ENCODE measurements around the gene TRIM47.

TRIM47 gene

DNA sequence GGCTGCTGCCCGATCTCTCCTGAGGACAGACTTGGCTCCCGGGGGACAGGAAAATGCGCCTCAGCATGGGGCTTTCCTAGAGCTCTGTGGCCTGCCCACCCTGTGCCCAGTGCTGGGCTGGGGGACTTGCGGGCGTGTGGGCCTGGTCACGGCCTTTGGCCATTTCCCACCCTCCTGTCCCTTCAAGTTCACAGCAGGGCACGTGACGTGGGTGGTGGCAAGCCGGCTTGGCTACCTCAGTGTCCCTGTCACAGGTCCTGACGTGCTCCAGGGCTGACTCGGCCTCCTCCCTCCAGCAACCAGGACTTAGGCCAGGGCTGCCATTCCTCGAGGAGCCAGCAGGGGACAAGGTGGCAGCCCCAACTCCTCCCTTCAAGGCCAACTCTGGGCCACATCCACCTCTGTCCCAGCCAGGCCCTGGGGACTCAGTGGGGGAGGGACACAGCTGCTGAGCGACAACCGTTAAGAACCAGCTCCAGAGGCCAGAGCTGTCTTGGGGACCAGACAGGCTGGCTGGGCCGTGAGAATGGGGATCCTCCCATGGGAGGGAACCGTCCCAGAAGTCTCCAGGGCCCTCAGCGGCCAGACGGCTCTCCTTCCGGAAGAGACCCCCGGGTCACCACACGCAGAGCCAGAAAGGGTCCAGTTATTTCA, 33.2 kb downstream of the TRIM47 start:
- no peak for DNase-seq (ENCODE audit: low read depth)

DNA sequence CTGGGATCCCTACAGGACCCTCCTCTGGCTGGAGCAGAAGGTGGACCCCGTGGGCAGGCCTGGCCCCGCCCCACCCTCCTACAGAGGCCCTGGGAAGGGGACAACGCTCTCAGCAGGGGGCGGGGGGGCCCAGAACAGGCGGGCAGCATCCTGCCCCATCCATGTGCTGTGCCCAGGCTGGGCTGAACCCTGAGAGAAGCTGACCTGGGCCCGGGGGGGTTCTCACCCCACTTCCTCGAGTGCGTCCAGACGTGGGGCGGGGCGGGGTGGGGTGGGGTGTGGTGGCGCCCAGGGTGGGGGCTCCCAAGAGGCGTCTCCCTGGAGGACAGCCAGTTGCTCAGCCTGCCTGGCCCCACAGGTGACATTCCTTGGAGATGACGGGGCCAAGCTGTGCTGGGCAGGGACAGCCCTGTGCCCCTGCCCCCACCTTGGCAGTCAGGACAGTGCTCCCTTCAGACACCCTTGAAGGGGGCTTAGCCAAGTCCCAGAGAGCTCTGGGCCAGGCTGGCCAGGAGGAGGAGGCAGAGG, 33.8 kb downstream of the TRIM47 start:
- DNase-seq (ENCODE audit: low read depth), result no peak

DNA sequence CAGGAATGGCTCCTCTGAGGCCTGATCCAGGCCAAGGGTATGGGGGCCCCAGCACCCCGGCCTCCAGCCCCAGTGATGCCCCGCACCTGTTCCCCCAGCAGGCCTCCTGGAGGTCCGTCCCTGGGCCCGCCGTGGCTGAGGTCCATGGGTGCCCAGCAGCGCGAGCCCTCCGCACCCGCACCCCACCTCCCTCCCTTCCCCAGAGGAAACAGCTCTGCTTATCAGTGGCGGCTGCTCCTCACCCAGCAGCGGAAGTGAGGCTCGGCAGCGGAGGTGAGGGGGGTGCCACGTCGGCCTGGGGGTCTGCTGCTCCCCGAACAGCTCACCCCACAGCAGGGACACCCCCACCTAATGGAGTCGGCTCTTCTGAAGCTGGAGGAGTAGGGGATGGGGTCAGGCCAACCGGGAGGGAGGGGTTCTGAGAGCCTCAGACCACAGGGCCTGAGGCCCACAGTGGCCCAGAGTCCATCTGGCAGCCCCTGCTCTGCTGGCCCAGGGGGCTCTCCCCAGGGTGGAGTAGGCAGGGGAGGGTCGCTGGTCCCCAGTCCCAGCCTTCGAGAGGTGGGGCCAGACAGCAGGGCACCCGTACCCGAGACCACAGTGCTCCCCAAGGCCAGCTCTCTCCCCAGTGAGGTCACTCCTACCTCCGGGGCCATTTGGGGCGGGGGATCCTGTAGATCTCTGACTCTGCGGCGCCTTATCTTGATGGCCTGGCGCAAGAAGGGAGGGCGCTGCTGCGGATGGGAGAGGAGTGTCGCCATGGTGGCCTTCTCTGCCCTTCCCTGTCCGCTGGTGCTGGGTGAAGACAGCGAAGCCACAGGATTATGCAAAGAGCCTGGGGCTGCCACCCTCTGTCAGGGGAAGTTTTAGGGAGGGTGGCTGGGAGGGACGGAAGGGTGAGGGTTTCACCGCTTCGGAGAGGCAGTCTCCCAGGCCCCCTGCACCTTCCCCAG, 34.5 kb downstream of the TRIM47 start, which contains the start of gene UNC13D:
TSS of gene UNC13D (minus strand) at position 828 of the 953 bp plus-strand sequence. CDS start at position 761, 67 bp downstream.
- DNase-seq (ENCODE audit: low read depth), result no peak

DNA sequence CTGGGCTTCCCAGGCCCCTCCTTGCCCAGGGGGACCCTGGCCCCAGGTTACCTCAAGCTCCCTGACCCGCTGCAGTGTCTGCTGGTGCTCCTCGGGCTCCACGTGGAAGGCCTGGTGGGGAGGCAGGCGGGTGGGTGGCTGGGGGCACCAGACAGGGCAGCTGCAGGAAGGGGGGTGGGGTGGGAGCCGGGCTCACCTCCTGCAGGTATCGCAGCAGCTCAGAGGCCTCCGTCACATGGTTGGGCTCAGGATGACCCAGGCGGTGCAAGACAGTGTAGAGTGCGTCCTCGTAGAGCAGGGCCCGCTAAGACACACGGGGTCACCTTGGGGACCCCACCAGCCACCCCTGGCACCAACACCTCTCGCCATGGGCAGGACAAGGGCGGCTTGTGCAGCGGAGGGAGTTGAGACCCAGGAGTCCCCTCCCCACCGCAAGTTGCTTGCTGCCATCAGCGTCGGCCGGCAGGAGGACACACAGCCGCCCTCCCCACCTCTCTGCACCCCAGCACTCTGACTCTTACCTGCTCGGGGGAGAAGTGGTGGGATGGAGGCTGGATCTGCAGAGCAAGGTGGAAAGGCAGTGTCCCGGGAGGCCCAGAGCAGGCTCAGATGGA, 35.3 kb downstream of the TRIM47 start:
- no peak for DNase-seq (ENCODE audit: low read depth)

DNA sequence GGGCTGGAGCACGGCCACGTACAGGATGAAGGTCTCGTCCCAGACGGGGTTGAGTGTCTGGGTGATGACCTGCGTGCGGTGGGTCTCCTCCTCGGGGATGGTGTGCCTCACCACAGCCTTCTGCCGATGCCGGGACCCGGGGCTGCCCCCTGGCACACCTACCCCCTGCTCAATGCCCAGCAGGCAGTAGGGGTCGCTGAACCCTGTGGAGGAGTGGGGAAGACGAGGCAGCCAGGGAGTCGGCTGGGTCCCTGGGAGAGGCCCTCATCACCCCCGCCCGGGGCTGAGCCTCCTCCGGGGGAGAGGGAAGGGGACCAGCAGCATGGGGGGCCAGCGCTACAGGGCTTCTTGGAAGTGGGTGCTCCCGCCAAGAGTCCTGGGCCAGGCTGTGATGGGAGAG, 36.0 kb downstream of the TRIM47 start:
- no peak for DNase-seq (ENCODE audit: low read depth)

DNA sequence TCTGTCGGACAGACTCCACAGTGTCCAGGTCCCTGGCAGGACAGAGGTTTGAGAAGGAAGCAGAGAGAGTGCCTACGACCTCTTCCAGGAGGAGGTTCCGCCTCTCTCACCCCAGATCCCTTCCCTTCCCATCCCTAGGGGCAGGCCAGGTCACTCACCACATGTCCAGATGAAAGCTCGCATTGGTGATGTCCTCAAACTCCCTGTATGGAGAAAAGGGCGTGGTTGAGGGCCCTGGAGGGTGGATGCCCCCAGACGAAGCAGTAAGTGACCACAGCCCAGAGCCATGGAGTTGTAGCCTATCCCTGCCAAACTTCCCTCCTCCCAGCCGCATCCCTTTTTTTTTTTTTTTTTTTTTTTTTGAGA, 37.6 kb downstream of the TRIM47 start:
- no peak for DNase-seq (ENCODE audit: low read depth)

DNA sequence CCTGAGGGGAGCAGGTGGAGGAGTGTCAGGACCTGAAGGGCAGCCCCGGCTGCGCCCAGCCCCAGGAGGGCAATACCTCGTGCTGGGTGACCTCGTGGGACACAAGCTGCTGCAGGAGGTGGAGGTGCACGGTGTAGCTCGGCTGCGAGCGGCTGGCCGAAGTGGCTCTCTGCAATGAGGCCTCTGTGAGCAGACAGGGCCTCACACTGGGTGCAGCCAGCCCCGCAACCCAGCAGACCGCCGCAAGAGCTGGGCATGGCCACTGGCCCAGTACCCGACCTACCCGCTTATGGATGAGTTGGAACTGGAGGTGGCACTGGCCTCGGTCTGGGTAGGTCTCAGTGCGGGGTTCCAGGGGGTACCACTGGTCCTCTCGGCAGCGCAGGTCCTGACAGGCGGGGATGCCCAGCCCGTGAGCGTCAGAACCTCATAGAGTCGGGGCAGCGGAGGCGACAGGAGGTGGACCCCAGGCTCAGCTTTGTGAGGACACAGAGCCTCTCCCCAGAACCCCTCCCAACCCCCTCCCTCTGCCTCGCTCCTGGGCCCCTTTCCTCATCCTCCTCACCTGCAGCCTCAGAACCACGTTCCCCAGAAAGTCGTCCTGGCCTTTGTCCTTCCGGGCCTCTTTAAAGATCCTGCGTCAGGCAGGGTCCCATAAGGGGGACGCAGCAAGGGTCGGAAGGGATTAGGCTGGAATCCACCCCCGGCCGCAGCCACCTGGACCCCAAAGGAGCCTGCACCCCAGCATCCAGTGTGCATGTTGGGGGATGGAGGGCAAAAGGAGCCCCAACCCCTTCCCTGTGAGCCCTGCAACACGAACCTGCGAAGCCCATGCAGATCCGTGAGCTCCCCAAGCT, 38.2 kb downstream of the TRIM47 start:
- DNase-seq (ENCODE audit: low read depth), result no peak

DNA sequence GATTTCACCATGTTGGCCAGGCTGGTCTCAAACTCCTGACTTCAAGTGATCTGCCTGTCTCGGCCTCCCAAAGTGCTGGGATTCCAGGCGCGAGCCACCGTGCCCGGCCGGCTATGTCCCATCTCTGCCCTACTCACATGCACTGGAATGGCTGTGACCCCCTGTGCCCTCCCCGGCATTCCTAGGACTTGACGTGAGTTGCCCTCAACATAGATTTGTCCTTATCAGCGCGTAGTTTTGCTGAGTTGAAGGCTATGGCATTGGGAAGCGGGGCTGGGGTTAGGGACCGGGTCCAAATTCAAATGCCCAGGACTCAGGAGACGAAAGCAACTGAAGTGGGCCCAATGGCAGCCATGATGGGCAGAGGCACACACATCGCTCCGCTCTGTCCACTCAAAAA, 40.0 kb downstream of the TRIM47 start:
- DNase-seq (ENCODE audit: low read depth), result no peak

DNA sequence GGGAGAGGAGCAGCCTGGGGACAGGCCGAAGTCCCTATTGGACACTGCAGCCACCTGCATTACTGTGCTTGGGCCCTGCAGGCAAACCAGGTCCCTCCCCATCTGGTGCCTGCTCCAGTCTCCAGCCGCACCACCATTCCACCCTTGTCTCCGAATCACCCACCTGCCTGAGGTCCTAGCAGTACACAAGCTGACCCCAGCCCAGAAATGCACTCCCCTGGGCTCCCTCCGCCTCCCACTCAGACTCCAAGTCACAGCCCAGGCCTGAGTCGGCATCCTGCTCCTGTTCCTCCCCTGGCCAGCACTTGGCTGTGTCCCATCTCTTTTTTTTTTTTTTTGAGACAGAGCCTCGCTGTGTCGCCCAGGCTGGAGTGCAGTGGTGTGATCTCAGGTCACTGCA, 40.5 kb downstream of the TRIM47 start:
- no peak for DNase-seq (ENCODE audit: low read depth)

DNA sequence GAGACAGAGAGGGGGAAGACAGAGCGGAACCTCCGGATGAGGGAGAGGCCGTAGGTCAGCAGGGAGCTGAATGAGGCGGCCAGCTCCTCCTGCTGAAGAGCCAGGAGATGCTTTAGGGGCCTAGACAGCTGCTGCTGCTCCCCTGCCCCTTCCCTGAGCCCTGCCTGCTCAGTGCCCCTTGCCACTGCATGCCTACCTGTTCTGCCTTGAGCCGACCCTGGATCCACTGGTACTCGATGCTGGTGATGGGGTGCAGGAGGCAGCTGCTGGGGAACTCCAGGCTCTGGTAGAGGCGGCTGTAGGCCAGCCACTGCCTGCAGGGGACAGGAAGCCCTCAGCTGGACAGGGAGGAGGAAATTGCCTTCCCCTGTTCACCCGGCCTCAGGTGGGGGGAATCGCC, 41.8 kb downstream of the TRIM47 start:
- DNase-seq (ENCODE audit: low read depth), result no peak

DNA sequence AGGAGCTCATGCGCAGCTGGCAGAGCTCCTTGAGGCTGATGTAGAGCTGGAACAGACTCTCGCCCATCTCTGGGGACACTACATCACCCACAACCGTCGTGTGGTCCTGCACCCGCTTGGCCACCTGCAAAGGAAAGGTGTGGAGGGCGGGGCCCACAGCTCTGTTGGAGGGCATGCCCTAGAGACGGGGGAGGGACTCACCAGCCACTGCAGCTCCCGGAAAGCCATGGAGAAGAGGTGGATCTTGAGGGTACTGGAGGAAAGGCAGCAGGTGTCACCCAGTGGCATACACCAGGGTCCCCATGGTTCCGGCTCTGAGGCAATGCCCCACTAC, 42.8 kb downstream of the TRIM47 start:
- DNase-seq (ENCODE audit: low read depth), result no peak

DNA sequence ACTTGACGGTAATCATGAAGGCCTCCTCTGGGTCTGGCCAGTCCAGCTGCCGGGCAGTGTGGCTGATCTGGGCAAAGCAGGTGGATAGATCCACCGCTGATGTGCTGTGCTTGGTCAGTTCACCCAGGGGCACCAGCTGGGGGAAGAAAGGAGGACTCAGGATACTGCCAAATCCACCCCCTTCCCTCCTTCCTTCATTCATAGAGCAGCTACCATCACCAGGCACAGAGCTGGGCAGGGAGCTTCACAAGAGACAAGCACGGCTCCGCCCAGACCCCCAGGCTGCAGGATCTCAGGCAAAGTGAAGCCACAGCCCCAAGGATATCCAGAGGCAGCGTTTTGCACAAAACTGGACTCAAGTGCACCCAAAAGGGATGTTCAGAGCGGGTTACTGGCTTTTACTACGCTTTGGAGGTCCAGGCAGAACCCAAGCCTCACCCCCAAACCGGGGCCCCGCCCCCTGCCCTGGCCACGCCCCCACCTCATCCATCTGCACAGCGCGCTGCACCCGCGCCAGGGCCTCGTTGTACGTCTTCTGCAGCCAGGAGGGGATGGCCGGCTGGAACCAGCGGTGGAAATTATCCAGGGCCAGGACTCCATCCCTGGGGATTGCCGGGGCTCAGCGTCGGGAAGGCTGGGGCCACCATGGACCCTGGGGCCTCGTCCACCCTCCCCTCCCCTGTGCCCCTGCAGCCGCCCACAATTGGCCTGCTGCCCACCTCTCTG, 43.3 kb downstream of the TRIM47 start:
- no peak for DNase-seq (ENCODE audit: low read depth)

DNA sequence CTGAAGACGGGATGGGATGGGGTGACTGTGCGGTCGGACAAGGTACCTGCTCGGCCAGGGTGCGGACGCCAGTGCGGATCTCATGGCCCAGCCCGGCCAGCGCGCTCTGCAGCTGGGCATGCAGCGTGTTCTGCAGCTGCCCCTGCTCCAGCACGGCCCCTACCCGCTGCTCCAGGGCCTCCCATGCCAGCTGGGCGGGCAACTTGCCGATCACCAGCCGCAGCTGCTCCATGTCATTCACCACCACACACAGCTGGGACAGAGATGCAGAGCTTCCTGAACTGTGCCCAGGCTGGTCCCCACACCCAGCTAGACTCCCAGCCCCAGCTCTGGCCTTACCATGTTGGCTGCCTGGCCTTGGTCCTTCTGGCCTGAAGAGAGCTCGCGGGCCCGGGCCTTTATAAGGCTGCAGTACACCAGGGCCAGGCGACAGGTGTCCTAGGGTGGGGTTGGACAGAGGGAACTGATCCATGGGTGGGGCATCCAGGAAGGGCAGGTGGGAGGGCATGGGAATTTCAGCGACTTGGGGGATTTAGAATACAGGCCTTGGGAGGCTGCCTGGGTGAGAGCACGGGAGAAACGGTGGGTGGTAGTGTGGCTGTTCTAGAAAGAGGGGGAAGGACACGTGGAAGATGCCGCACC, 44.0 kb downstream of the TRIM47 start:
- no peak for DNase-seq (ENCODE audit: low read depth)

DNA sequence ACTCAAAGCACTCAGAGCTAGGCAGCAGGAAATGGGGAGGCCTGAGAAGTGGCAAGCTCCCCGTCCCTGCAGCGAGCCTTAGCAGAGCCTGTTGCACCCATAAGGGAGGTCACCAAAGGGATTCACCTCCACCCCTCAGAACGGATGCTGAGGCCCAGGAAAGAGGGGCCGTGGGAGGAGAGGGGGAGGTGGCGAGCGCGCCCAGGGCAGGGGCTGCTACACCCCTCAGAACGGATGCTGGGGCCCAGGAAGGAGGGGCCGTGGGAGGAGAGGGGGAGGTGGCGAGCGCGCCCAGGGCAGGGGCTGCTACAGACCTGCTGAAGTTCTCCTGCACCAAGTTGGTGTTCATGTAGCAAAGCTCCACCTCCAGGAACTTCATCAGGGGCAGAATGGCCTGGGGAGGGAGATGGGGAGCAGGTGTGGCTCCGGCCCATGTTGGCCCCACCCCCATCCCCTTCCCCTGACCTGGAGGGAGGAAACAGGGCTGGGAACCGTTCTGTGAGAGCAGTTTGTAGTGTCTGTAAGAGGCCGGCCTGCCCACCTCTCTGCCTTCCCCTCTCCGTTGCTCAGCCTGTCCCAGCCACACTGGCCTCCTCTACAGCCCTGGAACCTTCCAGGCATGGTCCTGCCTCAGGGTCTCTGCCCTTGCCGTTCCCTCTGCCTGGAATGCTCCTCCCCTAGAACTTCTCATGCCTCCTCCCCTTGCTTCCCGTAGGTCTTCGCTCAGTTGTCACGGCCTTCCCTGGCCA, 45.6 kb downstream of the TRIM47 start:
- DNase-seq (ENCODE audit: low read depth), result no peak

DNA sequence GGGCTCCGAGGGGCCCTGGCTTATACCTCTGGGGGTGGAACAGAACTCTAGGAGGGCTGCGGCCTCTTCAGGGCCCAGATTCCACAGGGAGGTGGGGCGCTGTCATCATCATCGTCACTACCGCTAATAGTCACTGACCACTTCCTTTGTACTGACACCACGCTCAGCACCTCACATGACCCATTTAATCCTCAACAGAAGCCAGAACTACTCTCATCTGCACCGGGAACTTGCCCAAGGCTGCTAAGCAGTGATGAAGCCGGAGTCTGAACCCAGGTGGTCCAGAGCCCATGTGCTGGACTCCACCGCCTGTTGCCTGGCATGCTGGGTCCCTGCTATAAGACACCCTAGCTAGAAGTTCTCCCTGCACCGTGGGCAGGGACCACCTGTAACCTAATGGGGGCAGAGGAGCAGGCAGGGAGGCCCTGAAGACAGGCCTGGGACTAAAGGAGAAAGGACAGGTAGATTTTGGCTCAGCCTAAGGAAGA, 46.2 kb downstream of the TRIM47 start:
- DNase-seq (ENCODE audit: low read depth), result no peak

DNA sequence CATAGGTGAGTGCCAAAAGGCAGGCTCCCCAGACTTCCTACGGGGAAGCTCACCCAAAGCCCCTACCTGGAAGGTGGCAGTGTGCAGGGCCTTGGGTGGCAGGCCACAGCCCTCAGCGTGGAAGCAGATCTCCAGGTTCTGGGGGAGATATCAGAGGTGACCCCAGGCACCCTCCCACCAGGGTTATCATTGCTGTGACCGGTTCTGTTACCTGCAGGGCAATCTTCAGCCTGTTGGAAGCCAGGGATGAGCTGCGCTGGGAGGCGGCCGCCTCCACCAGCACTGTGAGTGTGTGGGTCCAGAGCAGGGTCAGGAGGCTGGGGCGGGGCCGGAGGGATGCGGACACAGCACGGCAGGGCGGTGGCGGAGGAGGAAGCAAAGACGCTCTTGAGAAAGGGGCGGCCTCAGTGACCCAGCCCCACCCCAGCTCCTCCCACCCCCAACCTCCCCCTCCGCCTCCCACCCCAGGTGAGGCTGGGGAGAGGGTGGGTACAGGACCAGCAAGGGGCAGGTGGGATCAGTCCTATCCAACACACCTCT, 47.3 kb downstream of the TRIM47 start:
- no peak for DNase-seq (ENCODE audit: low read depth)

DNA sequence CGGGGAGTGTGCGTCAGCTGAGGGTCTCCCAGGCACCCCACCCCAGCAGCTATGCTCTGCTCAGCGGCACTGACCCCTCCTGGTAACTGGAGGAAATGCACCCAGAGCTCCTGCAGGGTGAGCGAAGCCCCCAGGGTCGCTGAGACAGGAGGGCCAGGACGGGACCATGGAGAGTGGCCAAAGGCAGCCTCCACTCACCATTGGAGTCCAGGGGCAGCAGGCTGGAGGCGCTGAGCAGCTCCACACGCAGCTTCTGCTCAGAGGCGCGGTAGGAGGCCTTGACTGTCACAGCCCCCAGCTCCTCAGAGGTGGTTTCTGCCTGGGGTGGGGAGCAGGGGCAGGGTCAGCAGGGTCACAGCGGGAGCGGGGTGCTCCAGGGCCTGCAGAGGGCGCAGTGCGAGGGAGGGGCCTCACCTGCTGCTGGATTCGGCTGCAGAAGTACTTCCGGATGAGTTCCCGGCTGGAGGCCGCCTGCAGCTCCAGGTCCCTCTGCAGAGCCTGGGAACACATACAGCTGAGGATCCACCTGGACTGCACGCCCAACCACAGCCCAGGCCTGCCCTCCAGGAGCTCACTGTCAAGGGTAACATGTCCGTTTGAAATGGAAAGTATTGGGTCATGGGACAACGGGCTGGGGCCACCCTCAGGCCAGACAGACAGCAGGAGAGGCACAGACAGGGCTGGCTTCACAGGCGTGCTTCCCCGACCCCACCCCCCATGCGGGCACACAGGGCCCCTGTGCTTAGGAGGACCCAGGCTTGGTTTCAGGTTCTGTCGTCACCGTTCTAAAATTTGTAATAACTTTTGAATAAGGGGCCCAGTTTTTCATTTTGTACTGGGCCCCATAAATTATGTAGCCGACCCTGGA, 48.0 kb downstream of the TRIM47 start:
- DNase-seq (ENCODE audit: low read depth), result no peak

DNA sequence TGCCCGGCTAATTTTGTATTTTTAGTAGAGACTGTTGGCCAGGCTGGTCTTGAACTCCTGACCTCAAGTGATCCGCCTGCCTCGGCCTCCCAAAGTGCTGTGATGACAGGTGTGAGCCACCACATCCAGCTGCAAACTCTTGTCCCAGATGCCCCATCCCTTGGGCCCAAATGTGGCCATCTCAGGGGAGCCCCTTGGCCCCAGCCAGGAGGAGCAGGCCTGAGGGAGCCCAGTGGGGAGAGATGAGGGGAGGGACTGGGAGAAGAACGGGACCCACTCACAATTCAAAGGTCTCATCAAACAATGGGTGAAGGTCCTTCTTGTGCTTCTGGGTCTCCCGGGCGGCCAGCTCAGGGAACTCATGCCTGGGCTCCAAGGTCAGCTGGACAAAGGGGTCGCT, 48.6 kb downstream of the TRIM47 start:
- DNase-seq (ENCODE audit: low read depth), result no peak

DNA sequence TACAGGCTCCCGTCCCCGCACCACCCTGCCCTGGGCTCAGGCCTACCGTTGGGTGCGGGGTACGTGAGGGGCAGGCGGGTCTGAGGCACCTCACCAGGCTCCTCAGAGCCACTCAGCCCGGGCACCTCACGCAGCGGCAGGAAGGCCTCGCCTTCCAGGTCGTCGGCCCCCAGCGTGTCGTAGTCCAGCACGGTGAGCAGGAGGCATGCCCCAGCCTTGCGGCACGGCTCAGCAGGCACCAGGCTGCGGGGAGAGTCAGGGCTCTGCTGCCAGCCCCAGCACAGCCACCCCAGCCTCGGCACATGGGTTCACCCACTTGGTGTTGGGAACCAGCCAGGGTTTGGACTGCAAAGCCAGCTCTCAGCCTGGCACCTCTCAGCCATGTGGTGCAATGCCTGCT, 49.6 kb downstream of the TRIM47 start:
- DNase-seq (ENCODE audit: low read depth), result no peak

Data from stimulated activated CD4-positive, alpha-beta T cell treated with anti-CD3 and anti-CD28 coated beads, Interleukin-2, amount 100 ng/mL, for 4 hours (primary cell).